Keratinocyte (primary cell): ENCODE measurements around the gene DMRT1. TPM values are rescaled to one million over a fixed set of nuclear protein-coding genes. Genes with fewer than 3 reads are reported as not detected.

Experiments used
- DNase-seq: peaks from one replicate; pipeline ENCODE4 v3.0.0-alpha.2; 2011; ENCODE audit warnings: low read depth, missing footprints, low spot score
- FAIRE-seq: peaks from 2 replicates; lab custom pipeline; 2011; peaks lifted over from hg19 to GRCh38; lab: Jason Lieb, UNC
- H2AFZ ChIP-seq: 2 replicates; pipeline ENCODE4 v1.6.0; 2012; ENCODE audit warnings: low read length, control low read depth, inconsistent platforms; ENCODE audit not compliant: control insufficient read depth
- H3K27ac ChIP-seq: 2 replicates; pipeline ENCODE4 v1.5.1; 2011; ENCODE audit warnings: low read length; ENCODE audit not compliant: control insufficient read depth, insufficient read depth
- H3K27me3 ChIP-seq: 3 replicates; pipeline ENCODE4 v1.6.0; 2011; ENCODE audit warnings: low read length; ENCODE audit not compliant: control insufficient read depth, insufficient read depth; ENCODE audit errors: extremely low read depth
- H3K36me3 ChIP-seq, 2 experiments: 2 replicates in 1 of 2; 3 replicates in 1 of 2; pipeline ENCODE4 v1.5.1; 2011; ENCODE audit warnings: low read length in 2 of 2, mild to moderate bottlenecking in 1 of 2; ENCODE audit not compliant: control insufficient read depth in 2 of 2, insufficient read depth in 2 of 2; ENCODE audit errors: extremely low read depth in 1 of 2
- H3K4me1 ChIP-seq: 3 replicates; pipeline ENCODE4 v1.5.1; 2011; ENCODE audit warnings: low read length; ENCODE audit not compliant: control insufficient read depth, insufficient read depth; ENCODE audit errors: extremely low read depth
- H3K4me2 ChIP-seq: 3 replicates; pipeline ENCODE4 v1.6.0; 2011; ENCODE audit warnings: low read depth, low read length; ENCODE audit not compliant: control insufficient read depth, insufficient read depth; ENCODE audit errors: extremely low read depth
- H3K4me3 ChIP-seq, 3 experiments: fragments of 200-600 bp in 1 of 3; sonication (generic) in 1 of 3; 2 replicates in 2 of 3; 3 replicates in 1 of 3; pipeline ENCODE4 v1.5.1; 2011 to 2016; ENCODE audit warnings: low read length in 3 of 3, mild to moderate bottlenecking in 3 of 3, control low read depth in 2 of 3, inconsistent platforms in 1 of 3, low read depth in 1 of 3, mixed read lengths in 1 of 3, mixed run types in 1 of 3, moderate library complexity in 1 of 3; ENCODE audit not compliant: control insufficient read depth in 2 of 3, insufficient read depth in 2 of 3; ENCODE audit errors: extremely low read depth in 1 of 3
- H3K79me2 ChIP-seq: 2 replicates; pipeline ENCODE4 v1.6.0; 2012; ENCODE audit warnings: low read length; ENCODE audit not compliant: control insufficient read depth, insufficient read depth
- H3K9ac ChIP-seq: 3 replicates; pipeline ENCODE4 v1.6.0; 2011; ENCODE audit warnings: low read length; ENCODE audit not compliant: control insufficient read depth, insufficient read depth; ENCODE audit errors: extremely low read depth
- H3K9me1 ChIP-seq: 3 replicates; pipeline ENCODE4 v1.6.0; 2011; ENCODE audit warnings: low read length; ENCODE audit not compliant: control insufficient read depth, insufficient read depth; ENCODE audit errors: extremely low read depth
- H3K9me3 ChIP-seq: 2 replicates; pipeline ENCODE4 v1.5.1; 2012; ENCODE audit warnings: low read depth, low read length; ENCODE audit not compliant: control insufficient read depth
- H4K20me1 ChIP-seq: 3 replicates; pipeline ENCODE4 v1.6.0; 2011; ENCODE audit warnings: low read length; ENCODE audit not compliant: control insufficient read depth, insufficient read depth; ENCODE audit errors: extremely low read depth
- EZH2 ChIP-seq: IDR thresholded peaks from one replicate; pipeline ENCODE4 v1.6.1; 2012; ENCODE audit warnings: inconsistent platforms, mild to moderate bottlenecking, low read length, moderate library complexity
- dilution Hi-C: fragments of 300-500 bp; cut with MboI; formaldehyde crosslinking; loops from one replicate; pipeline ENCODE4 v1.7.0; 2020; ENCODE audit warnings: low sequenced_read_pairs; ENCODE audit not compliant: extremely low pct_ligation_motif_present
- polyA plus RNA-seq, 5 experiments: library from polyadenylated mRNA; depleted of rRNA in 3 of 5; stranded (reverse) in 3 of 5; stranded (forward) in 1 of 5; unstranded in 1 of 5; fragments of >200 nt; gene quantifications; 1 replicate in 1 of 5; 2 replicates in 3 of 5; 3 replicates in 1 of 5; pipeline versions ENCODE4 v1.2.1 to v1.2.3, GENCODE V29; 2011 to 2012; ENCODE audit warnings: missing spikeins in 2 of 5, low read depth in 1 of 5, low replicate concordance in 1 of 5
- TF ChIP-seq, protein P1 (sequence below), 3 experiments: IDR thresholded peaks in 1 of 3; conservative IDR thresholded peaks in 1 of 3; optimal IDR thresholded peaks in 1 of 3; 2 replicates in 2 of 3; 3 replicates in 1 of 3; pipeline versions ENCODE3 to v1.5.1; 2011; ENCODE audit warnings: low read length in 3 of 3, mild to moderate bottlenecking in 3 of 3, moderate library complexity in 2 of 3, control low read depth in 1 of 3, inconsistent platforms in 1 of 3; ENCODE audit not compliant: insufficient read depth in 2 of 3; ENCODE audit errors: extremely low read depth in 1 of 3

Gene DMRT1
- polyA plus RNA-seq, 1 donor (not counting 4 experiments of a cell fraction or from before 2014, with no cell fraction given): not detected

GRCh38 chr9:1013021-1013420 lies 171.5 kb downstream of the DMRT1 start:
- H2AFZ ChIP-seq: no peak overlapping the region
- H3K9me1 ChIP-seq: no peaks in the 10 kb centered on the region
- dilution Hi-C loops: no loop called here
- H3K27ac ChIP-seq: no peak overlapping the region
- H3K9me3 ChIP-seq: no peaks in the 10 kb centered on the region
- H3K4me1 ChIP-seq: peaks cover 5% of the 10 kb centered on the region
- no peak for FAIRE-seq
- H3K4me2 ChIP-seq: no peak overlapping the region
- no peak overlapping the region for H3K4me3 ChIP-seq
- no peak overlapping the region for H3K9ac ChIP-seq
- TF ChIP-seq, protein P1, sequence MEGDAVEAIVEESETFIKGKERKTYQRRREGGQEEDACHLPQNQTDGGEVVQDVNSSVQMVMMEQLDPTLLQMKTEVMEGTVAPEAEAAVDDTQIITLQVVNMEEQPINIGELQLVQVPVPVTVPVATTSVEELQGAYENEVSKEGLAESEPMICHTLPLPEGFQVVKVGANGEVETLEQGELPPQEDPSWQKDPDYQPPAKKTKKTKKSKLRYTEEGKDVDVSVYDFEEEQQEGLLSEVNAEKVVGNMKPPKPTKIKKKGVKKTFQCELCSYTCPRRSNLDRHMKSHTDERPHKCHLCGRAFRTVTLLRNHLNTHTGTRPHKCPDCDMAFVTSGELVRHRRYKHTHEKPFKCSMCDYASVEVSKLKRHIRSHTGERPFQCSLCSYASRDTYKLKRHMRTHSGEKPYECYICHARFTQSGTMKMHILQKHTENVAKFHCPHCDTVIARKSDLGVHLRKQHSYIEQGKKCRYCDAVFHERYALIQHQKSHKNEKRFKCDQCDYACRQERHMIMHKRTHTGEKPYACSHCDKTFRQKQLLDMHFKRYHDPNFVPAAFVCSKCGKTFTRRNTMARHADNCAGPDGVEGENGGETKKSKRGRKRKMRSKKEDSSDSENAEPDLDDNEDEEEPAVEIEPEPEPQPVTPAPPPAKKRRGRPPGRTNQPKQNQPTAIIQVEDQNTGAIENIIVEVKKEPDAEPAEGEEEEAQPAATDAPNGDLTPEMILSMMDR (optimal IDR thresholded peaks at IDR 0.05 in 1 of 3, IDR thresholded peaks at IDR 0.05 in 1 of 3, conservative IDR thresholded peaks at IDR 0.05 in 1 of 3; ENCODE audit: extremely low read depth in 1 of 3, insufficient read depth in 2 of 3, low read length in 3 of 3): no peak
- TF ChIP-seq EZH2: no peak
- no peaks in the 10 kb centered on the region for H3K79me2 ChIP-seq
- H3K27me3 ChIP-seq: no peaks in the 10 kb centered on the region
- no peaks in the 10 kb centered on the region for H4K20me1 ChIP-seq
- no peaks in the 10 kb centered on the region for H3K36me3 ChIP-seq
- no peak for DNase-seq

- no peaks in the 10 kb centered on the region for H3K9me3 ChIP-seq
- no peak overlapping the region for H3K4me2 ChIP-seq
- no peaks in the 10 kb centered on the region for H3K27me3 ChIP-seq
- no peaks in the 10 kb centered on the region for H3K36me3 ChIP-seq
- H3K4me3 ChIP-seq: no peak overlapping the region
- no peaks in the 10 kb centered on the region for H3K9me1 ChIP-seq
- FAIRE-seq: no peak
- dilution Hi-C loops: no loop called here
- no peak for DNase-seq
- H3K9ac ChIP-seq: no peak overlapping the region
- H3K4me1 ChIP-seq: peaks cover 4% of the 10 kb centered on the region
- no peaks in the 10 kb centered on the region for H4K20me1 ChIP-seq
- H3K27ac ChIP-seq: no peak overlapping the region
- H2AFZ ChIP-seq: no peak overlapping the region
- TF ChIP-seq, protein P1 (optimal IDR thresholded peaks at IDR 0.05 in 1 of 3, IDR thresholded peaks at IDR 0.05 in 1 of 3, conservative IDR thresholded peaks at IDR 0.05 in 1 of 3; ENCODE audit: extremely low read depth in 1 of 3, insufficient read depth in 2 of 3, low read length in 3 of 3): no peak
- no peak for TF ChIP-seq EZH2
- H3K79me2 ChIP-seq: no peaks in the 10 kb centered on the region
Observed at GRCh38 chr9:1014225-1014624, 172.7 kb downstream of the DMRT1 start.
